ENCODE results near the gene GALNT18.

Gene GALNT18

DNA sequence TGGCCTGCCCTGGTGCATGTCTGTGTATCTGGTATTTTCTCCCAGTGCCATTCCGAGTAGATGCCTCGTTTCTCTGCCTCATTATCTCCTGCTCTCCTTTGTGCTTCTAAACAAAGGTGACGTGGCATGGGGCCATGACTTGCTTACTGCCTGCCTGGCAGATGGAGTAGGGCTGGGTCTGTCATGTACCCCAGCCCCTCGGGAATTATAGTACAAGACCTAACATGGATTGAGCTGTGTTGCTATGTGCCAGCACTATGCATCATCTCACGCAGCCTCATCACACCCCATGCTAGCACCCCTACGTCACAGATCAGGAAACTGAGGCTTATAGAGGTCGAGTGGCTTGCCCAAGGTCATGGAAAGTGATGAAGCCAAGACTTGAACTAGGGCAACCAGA lies 88.1 kb downstream of the GALNT18 start:
- DNase-seq (ENCODE audit: low read depth in 4 of 4, low spot score in 1 of 4): no peak

DNA sequence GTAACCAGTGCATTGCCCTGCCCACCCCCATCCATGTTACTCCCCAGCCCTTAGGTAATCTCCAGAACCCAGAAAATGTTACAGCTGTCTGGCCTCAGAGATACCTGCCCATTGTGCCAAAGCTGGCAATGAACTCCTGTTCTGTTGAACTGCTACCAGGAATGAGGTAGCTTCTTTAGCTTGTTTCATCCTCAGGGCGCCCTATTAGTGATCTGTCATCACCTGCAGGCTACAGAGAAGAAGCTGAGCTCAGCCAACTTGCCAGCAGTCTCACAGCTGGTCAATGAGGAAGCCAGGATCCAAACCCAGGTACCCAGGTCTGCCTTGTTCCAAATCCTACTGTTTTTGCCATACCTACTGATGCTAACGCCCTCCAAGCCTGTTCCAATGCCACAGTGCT lies 88.7 kb downstream of the GALNT18 start:
- DNase-seq (ENCODE audit: low read depth in 4 of 4, low spot score in 1 of 4): no peak

DNA sequence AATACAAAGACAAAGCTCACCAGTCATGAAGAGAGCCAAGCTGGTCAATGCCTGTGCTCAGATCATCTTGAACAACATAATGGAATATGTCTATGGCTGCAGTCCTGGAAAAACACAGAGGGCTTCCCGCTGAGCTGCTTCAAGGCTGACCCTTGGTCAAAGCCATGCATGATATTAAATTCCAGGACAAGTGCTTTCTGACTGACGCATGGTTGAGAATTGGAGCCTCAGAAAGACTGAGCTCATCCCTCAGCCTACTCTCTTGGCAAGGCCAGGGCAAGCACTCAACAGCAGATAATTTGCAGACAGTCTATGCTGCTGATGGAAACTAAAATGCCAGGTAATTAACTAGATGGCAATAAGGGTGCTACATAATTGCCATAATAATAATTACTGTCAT lies 89.2 kb downstream of the GALNT18 start:
- no peak for DNase-seq (ENCODE audit: low read depth in 4 of 4, low spot score in 1 of 4)

DNA sequence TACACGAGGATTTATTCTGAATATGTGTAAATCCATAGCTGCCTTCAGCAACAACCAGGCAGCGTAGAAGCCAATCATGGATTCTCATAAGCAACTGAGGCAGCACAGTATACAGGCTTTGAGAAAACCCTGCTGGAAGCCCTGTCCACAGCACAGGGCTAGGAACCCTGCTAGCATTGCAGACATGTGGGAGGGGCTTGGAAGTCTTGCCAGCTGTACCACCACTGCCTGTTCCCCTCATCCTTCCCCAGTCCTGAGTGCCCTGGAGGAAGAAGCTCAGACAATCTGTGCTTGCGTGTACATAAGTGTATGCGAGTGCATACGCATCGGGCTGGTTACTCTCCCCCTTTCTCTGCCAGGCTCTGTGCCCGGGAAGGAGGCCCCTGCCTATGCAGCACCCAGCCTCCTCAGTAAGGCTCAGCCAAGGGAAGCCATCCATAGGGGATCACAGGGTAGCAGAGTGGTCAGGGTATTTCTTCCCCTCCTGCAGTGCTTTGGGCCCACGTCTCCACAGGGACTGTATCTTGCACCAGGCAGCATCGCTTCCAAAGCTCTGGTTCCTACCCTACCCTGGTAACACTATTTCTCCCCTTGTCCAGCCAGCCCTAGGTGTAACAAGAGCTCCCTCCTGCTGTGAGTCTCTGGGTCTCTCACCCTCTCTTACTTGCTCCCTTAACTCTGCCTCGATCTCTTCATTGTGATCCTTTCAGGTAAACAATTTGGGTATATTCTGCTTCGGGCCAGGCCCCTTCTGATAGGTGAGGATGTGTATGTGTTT lies 90.5 kb downstream of the GALNT18 start:
- DNase-seq (ENCODE audit: low read depth in 4 of 4, low spot score in 1 of 4): no peak

DNA sequence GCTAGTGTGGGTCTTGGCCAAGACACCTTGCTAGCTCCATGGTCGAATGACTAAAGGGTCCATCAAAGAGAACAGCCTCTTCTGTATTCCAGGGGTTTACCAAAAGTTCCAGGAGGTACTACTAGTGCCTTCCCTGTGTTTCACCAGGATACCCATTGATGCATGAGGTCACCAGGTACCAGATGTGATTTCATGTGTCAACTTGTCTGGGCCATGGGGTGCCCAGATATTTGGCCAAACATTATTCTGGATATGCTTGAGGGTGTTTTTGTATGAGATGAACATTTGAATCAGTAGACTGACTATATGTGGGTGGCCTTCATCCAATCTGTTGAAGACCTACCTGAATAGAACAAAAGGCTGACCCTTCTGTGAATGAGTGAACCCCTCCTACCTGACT lies 92.8 kb downstream of the GALNT18 start:
- DNase-seq (ENCODE audit: low read depth in 4 of 4, low spot score in 1 of 4): no peak

DNA sequence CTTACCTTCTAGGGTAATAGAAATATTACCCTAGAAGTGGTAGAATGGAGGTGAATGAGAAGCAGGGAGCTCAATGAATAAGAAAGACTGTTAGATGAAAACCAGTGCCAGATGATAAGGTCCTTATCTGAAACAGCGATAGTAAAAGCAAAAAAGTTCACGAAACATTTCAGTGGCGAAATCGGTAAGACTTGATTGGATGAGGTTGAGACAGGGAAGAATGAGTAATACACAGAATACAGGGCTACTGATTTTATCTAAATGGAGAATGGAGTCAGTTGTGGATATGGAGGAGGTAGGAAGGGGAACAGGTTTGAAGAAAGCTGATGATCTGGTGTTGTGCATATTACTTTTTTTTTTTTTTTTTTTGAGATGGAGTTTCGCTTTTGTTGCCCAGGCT lies 96.5 kb downstream of the GALNT18 start:
- DNase-seq (ENCODE audit: low read depth in 4 of 4, low spot score in 1 of 4): no peak

DNA sequence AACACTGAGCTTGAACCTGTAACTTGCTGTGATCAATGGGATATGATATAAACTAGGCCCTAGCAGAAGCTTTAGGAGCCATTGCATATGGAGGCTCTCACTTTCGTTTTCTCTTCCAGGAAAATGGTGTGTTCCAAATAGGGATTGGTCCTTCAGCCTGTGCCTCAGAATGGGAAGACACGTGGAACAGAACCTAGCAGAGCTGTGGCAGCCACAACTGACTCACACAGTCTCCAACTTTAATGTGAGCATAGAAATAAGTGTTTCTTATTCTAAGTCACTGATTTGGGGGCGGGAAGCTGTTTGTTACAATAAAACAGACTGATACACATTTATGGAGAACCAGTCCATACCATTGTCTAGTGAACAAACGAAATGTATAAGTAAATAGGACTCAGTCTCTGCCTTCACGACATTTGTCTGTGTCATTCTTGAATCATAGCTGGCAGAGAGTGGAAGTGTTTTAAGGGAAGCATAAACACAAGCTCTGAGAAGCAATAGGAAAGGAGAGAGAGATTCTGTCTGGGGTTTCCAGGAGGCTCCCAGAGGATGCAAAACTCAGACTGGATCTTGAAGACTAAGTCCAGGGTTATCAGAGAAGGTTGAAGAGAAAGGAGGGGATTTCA lies 97.3 kb downstream of the GALNT18 start:
- no peak for DNase-seq (ENCODE audit: low read depth in 4 of 4, low spot score in 1 of 4)

DNA sequence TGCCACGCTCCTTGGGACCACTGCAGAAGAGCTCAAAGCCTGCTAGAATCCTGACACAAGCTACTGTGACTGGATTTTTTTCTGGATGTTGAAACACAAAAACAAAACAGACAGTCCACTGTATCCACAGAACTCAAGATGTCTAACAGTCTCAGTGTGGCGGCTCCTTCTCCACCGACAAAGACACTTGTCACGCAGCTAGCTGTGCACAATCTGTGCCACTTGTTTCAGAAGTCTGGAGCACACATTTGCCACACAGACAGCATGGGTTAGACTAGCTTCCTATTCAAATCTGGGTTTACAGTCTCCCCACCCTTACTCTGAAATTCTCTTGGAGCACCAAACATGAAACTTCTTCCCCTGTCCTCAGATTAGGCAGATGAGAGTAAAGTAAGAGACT lies 99.2 kb downstream of the GALNT18 start:
- no peak for DNase-seq (ENCODE audit: low read depth in 4 of 4, low spot score in 1 of 4)

DNA sequence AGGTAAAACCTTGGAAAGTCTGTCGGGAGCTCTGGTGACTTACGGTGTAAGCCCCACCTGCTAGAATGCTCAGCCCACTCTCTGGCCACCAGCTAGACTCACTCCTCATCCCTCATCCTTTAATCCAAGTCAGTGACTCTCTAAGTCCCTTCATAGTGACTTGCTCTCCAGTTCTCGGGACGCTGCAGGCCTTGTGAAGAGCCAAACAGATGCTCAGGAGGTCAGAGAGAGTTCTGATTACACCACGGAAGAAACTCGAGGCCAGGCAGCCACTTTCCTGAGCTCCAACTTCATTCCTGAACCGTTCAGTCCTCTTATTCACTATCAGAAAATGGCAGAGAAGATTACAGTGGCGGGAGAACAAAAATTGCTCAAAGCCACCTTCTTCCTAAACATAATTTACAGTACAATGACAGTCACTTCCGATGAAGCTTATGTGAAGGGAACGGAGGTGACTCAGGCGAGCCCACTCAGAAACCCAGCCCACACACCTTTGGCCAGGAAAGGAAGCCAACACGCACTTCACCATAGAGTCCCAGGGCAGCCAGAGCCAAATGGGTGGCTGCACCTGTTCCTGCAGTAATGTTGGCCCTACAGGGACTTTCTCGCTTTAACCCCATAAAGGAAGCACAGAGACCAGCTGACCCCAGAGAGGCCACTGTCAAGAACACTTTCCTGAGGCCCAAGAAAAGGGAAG lies 100.4 kb downstream of the GALNT18 start:
- no peak for DNase-seq (ENCODE audit: low read depth in 4 of 4, low spot score in 1 of 4)

- DNase-seq (ENCODE audit: low read depth in 4 of 4, low spot score in 1 of 4): no peak
These were observed 101.4 kb downstream of the GALNT18 start for GRCh38 chr11:11520231-11521015.

- DNase-seq (ENCODE audit: low read depth in 4 of 4, low spot score in 1 of 4): no peak
These were observed 102.6 kb downstream of the GALNT18 start for GRCh38 chr11:11519184-11519583.

- DNase-seq (ENCODE audit: low read depth in 4 of 4, low spot score in 1 of 4): no peak
These were observed 107.6 kb downstream of the GALNT18 start for GRCh38 chr11:11514246-11514645.

- no peak for DNase-seq (ENCODE audit: low read depth in 4 of 4, low spot score in 1 of 4)
These were observed 108.4 kb downstream of the GALNT18 start for GRCh38 chr11:11513422-11513821.

DNA sequence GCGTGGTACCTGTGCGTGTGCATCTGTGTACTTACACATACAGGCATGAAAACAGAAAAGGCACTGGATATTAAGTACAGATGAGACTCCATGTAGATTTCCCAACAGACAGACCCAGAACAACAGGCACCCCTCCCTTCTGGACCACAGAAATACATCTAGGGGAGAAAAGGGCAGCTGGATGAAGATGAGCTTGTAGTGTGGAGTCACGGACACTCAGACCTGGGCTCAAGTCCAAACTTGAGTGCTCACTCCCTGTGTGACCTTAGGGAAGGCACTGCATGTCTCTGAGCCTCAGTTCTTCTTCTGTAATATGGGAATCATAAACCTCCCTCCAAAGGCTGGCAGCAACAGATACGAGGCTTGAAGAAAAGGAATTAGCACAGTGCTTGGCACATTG lies 108.9 kb downstream of the GALNT18 start:
- no peak for DNase-seq (ENCODE audit: low read depth in 4 of 4, low spot score in 1 of 4)

DNA sequence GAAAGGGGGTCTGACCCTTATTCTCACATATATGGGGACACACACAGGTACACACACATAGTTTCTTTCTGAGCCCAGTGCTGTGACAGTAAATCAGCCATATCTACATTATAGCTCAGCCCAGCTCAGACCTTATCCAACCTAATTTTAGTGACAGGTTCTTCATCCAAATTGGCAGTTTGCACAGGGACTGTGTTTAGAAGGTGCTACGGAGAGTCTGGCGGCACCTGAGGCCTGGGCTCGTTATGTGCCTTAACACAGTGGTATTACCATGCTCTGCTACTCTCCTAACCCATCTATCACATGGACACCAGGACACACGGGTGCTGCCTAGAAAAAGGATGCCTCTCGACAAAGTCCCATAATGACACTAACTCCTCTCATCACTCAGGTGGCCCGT lies 109.3 kb downstream of the GALNT18 start:
- no peak for DNase-seq (ENCODE audit: low read depth in 4 of 4, low spot score in 1 of 4)

DNA sequence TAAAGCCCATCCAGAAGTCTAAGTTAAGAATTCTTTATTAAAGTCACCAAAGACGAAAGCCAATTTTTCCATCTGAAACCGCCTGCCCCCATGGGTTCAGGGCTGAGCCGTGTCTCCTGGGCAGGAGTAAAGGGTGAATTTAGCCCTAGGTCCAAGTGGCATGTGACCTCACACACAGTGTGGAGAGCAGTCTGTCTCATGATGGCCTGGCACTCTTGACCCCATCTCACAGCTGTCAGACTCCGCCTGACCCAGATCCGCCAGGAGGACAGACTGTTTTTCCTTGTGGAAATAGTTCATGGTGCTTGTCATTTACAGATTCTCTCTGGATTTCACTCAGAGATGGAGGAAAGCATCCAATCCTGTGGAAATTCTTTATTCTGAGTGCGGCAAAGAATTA lies 109.7 kb downstream of the GALNT18 start:
- no peak for DNase-seq (ENCODE audit: low read depth in 4 of 4, low spot score in 1 of 4)

- no peak for DNase-seq (ENCODE audit: low read depth in 4 of 4, low spot score in 1 of 4)
These were observed 110.9 kb downstream of the GALNT18 start for GRCh38 chr11:11510939-11511338.

GRCh38 chr11:11505692-11506091 lies 116.1 kb downstream of the GALNT18 start:
- DNase-seq (ENCODE audit: low read depth in 4 of 4, low spot score in 1 of 4): no peak

DNA sequence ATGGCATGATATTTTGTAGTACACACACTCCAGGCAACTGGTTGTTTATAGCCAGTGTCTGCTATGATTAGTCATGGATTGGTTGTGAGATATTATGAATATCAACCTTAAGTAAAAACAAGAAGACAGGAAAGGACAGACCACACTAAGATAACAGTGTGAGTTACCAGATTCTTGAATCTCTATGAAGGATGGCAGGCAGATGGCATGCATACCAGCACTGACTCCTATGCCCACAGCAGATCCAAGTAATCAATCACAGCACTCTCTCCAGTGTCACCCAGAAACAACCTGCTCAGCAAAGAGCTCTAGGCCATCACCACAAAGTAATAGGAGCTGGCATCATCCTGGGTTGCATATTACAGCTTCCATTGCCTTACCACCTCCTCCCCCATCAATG lies 116.6 kb downstream of the GALNT18 start:
- DNase-seq (ENCODE audit: low read depth in 4 of 4, low spot score in 1 of 4): no peak

- DNase-seq (ENCODE audit: low read depth in 4 of 4, low spot score in 1 of 4): no peak
These were observed 117.7 kb downstream of the GALNT18 start for GRCh38 chr11:11504071-11504470.

GRCh38 chr11:11502263-11502861 lies 119.4 kb downstream of the GALNT18 start:
- no peak for DNase-seq (ENCODE audit: low read depth in 4 of 4, low spot score in 1 of 4)
